Kidney epithelial cell (primary cell): ENCODE results near the gene THSD4. TPM values are rescaled to one million over a fixed set of nuclear protein-coding genes. Genes with fewer than 3 reads are reported as not detected.

Experiments
- DNase-seq: peaks from one replicate; pipeline ENCODE4 v3.0.0-alpha.2; 2010; ENCODE audit warnings: low read depth
- H3K27me3 ChIP-seq: 2 replicates; pipeline ENCODE4 v1.6.0; 2011; ENCODE audit warnings: low read length; ENCODE audit not compliant: control insufficient read depth, insufficient read depth
- H3K36me3 ChIP-seq: 2 replicates; pipeline ENCODE4 v1.5.1; 2011; ENCODE audit warnings: low read length; ENCODE audit not compliant: control insufficient read depth, insufficient read depth
- H3K4me3 ChIP-seq: 2 replicates; pipeline ENCODE4 v1.5.1; 2011; ENCODE audit warnings: low read depth, mild to moderate bottlenecking, control low read depth, low read length
- total RNA-seq: library from RNA; depleted of rRNA; stranded (reverse); fragments of >200 nt; gene quantifications from 2 replicates; pipeline ENCODE4 v1.2.3, GENCODE V29; 2015
- TF ChIP-seq, protein P1 (sequence below): IDR thresholded peaks from 2 replicates; pipeline ENCODE4 v1.5.1; 2011; ENCODE audit warnings: mild to moderate bottlenecking, moderate library complexity, low read length, control low read depth, inconsistent platforms; ENCODE audit not compliant: insufficient read depth, poor library complexity, severe bottlenecking

Gene THSD4
- total RNA-seq, 1 donor from 2014 or later: 17.7 TPM

DNA sequence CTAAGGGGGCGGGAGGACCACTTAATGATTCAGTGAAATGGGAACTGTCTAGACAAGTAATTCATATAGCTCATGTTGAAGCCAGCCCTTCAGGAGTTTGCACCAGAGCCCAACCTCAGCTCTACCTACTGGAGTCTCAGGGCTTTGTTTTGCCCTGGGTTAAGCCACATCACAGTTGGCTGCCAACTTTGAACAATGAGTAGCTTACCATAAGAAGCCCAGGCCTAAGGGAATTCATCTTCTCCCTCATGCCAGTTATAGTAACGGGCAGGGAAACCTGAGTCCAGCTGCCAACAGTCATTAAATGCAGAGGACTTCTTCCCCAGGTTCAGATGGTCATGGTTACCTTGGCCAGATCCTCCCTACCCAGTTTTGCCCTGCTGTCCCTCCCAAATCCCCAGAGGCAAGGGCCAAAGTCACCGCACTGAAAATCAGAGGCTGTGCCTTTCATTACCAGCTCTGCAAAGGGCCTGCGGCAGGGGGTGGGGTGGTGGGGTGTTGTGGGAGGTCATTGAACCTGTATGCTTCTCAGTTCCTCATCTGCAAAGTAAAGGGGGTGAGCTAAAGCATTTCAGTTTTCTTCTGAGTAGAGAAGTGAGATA, 392.9 kb downstream of the THSD4 start:
- DNase-seq: no peak
- Histone ChIP-seq H3K36me3 (no peaks in the 10 kb centered on the region), H3K4me3 (no peak overlapping the region), H3K27me3 (no peaks in the 10 kb centered on the region)
- TF ChIP-seq, protein P1, sequence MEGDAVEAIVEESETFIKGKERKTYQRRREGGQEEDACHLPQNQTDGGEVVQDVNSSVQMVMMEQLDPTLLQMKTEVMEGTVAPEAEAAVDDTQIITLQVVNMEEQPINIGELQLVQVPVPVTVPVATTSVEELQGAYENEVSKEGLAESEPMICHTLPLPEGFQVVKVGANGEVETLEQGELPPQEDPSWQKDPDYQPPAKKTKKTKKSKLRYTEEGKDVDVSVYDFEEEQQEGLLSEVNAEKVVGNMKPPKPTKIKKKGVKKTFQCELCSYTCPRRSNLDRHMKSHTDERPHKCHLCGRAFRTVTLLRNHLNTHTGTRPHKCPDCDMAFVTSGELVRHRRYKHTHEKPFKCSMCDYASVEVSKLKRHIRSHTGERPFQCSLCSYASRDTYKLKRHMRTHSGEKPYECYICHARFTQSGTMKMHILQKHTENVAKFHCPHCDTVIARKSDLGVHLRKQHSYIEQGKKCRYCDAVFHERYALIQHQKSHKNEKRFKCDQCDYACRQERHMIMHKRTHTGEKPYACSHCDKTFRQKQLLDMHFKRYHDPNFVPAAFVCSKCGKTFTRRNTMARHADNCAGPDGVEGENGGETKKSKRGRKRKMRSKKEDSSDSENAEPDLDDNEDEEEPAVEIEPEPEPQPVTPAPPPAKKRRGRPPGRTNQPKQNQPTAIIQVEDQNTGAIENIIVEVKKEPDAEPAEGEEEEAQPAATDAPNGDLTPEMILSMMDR: no peak

DNA sequence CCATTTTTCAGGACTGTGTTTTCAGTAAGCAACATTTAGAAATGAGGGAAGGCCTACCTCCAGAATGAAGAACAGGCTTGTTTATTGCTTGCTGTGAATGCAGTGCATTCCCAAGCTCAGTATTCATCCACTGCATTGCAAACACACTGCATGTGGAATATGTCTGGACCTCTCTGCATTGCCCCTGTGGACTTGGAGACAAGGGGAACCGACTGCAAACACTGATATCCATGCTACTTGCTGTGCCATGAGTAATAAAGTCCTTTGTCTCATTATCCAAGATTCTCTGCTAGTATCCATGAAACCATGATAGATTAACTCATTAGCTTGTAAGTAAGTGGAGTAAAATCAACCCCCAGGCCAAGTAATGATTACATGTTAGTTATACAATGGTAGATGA, 393.9 kb downstream of the THSD4 start:
- Histone ChIP-seq H3K27me3 (no peaks in the 10 kb centered on the region), H3K4me3 (no peak overlapping the region), H3K36me3 (no peaks in the 10 kb centered on the region)
- TF ChIP-seq, protein P1: no peak
- no peak for DNase-seq

DNA sequence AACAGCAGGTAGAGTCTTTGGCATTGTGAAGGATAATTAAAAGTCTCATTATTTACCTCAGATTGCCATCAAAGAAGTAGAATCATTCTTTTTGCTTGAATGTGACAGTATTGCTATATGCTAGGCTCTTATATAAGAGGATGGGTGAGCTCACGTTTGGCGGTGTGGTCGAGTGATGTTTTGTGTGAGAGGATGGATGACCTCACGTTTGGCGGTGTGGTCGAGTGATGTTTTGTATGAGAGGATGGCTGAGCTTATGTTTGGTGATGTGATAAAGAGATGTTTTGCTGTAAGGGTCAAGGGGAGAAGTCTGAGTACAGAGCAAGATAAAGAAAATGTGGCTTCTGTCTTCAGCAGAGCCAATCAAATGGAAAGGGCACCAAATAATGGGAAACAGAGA, 395.5 kb downstream of the THSD4 start:
- no peaks in the 10 kb centered on the region for H3K27me3 ChIP-seq
- no peak for DNase-seq
- no peak overlapping the region for H3K4me3 ChIP-seq
- H3K36me3 ChIP-seq: no peaks in the 10 kb centered on the region
- TF ChIP-seq, protein P1: no peak

DNA sequence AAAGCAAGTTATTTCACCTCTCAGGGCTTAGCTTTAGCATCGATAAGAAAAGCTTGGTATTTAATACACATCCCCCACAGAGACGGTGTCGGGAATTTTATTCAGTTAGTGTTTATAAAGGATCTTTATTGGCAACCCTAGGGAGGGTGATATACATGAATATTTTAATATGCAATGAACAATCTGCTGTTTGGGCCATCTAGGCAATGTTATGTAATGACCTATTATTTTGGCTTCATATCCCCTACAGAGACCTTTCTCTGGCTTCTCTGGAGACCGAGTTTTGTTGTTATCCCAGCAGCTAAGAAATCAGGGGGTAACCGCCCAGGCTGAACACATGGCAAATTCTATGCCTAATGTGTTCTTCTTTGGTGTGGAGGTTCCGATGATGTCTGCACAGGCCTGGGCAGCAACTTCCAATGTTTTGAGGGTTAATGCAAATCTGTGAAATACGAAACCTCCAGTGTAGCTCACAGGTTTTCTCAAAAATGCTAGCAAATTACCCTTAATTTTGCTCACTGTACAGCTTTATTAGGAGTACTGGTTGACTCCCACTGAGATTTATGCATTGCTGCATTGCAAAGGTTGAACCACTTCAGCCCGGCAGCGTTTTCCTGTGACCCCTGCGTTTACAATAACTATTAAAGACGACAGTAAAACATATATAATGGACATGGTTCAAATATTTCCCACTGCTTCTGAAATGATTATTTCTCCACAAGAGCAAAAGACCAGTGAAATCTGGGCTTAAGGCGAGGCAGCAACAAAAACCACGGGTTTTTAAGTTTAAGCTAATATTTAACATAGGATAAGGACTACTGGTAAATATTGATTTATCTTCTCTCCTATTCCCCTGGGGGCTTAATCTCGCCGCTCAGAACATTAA, 396.8 kb downstream of the THSD4 start:
- DNase-seq: no peak
- TF ChIP-seq, protein P1: no peak
- Histone ChIP-seq H3K36me3 (no peaks in the 10 kb centered on the region), H3K4me3 (no peak overlapping the region), H3K27me3 (no peaks in the 10 kb centered on the region)

DNA sequence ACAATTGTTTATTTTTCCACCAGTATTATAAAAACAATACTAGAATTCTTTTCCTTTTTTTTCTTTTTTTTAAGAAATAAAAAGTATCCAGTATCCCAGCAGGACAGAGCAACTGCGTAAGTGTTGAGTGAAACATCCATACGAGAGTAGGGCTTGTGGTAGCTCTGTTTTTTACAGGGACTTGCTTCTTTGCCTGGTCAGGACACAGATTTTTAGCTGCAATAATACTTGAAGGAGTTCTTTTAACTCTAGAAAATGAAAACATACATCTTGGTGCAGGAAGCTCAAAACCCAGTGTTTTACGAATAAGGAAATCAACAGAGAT, 397.4 kb downstream of the THSD4 start:
- no peak for DNase-seq
- H3K36me3 ChIP-seq: no peaks in the 10 kb centered on the region
- no peaks in the 10 kb centered on the region for H3K27me3 ChIP-seq
- no peak overlapping the region for H3K4me3 ChIP-seq
- TF ChIP-seq, protein P1: no peak
